HCT116 (cell line): ENCODE measurements around the gene ARHGAP5. TPM values are rescaled to one million over a fixed set of nuclear protein-coding genes. Genes with fewer than 3 reads are reported as not detected.

Source experiments
- ATAC-seq: fragments of 200-7000 bp; cut with Tn5 transposase; 2 replicates; pipeline ENCODE4 v1.9.1; 2020; ENCODE audit warnings: mild to moderate bottlenecking, moderate library complexity
- BruUV-seq: library from RNA; stranded (reverse); fragments of 400-500 nt; replicated peaks from 2 replicates; lab custom pipeline; 2021; lab: Mats Ljungman, UMichigan
- CTCF ChIA-PET: fragments of 300-600 bp; sonication (Branson Sonifier 250); formaldehyde crosslinking; loops from one replicate; lab custom pipeline; 2021; ENCODE audit warnings: antibody characterized with exemption; lab: Charles Lee
- POLR2A ChIA-PET: fragments of 300-600, 350-600 bp; sonication (Branson Sonifier 250); formaldehyde crosslinking; loops from one replicate; lab custom pipeline; 2021; ENCODE audit warnings: antibody characterized with exemption; lab: Charles Lee
- RAD21 ChIA-PET, 2 experiments: fragments of 300-600 bp; sonication (Branson Sonifier 250); formaldehyde crosslinking; loops; one replicate each; lab custom pipeline; 2023; ENCODE audit warnings: low total read pairs in 2 of 2; ENCODE audit not compliant: uncharacterized antibody in 2 of 2, unreplicated experiment in 2 of 2, low non-redundant PET in 1 of 2; lab: Charles Lee
- DNase-seq: peaks from one replicate; pipeline ENCODE4 v3.0.0-alpha.2; 2010; ENCODE audit warnings: low read depth, low spot score
- H2AFZ ChIP-seq: fragments of 200-600 bp; shearing (Covaris generic), sonication (generic); 2 replicates; pipeline ENCODE4 v1.6.1; 2017; ENCODE audit warnings: low read depth, mixed run types, mixed read lengths, antibody characterized with exemption, low read length; ENCODE audit not compliant: poor library complexity, severe bottlenecking
- H3K27ac ChIP-seq: 2 replicates; pipeline ENCODE4 v1.5.1; 2012; ENCODE audit warnings: low read depth, low read length
- H3K27me3 ChIP-seq: fragments of 200-600 bp; sonication (generic); 2 replicates; pipeline ENCODE4 v1.6.1; 2016; ENCODE audit warnings: mixed run types, low read length, mixed read lengths; ENCODE audit not compliant: insufficient read depth
- H3K36me3 ChIP-seq, 2 experiments: fragments of 200-500 bp in 1 of 2; fragments of 200-600 bp in 1 of 2; sonication (Bioruptor generic) in 1 of 2; sonication (generic) in 1 of 2; 2 replicates each; pipeline versions ENCODE4 v1.5.1 to v1.6.1; 2014 to 2016; ENCODE audit warnings: low read length in 2 of 2, inconsistent platforms in 1 of 2, mixed read lengths in 1 of 2, mixed run types in 1 of 2; ENCODE audit not compliant: insufficient read depth in 2 of 2, control insufficient read depth in 1 of 2
- H3K4me1 ChIP-seq, 2 experiments: fragments of 200-600 bp in 1 of 2; sonication (generic) in 1 of 2; 2 replicates each; pipeline versions ENCODE4 v1.5.1 to v1.6.1; 2012 to 2017; ENCODE audit warnings: low read length in 2 of 2, inconsistent platforms in 1 of 2, mild to moderate bottlenecking in 1 of 2, mixed read lengths in 1 of 2, mixed run types in 1 of 2, moderate library complexity in 1 of 2; ENCODE audit not compliant: insufficient read depth in 2 of 2, control insufficient read depth in 1 of 2
- H3K4me2 ChIP-seq: fragments of 200-600 bp; sonication (generic); 2 replicates; pipeline ENCODE4 v1.6.1; 2017; ENCODE audit warnings: mixed run types, low read length, mixed read lengths
- H3K4me3 ChIP-seq, 2 experiments: fragments of 200-600 bp in 1 of 2; sonication (generic) in 1 of 2; replicated peaks in 1 of 2; 2 replicates each; pipeline ENCODE4 v1.5.1; 2011 to 2016; ENCODE audit warnings: low read length in 2 of 2, control low read depth in 1 of 2, low read depth in 1 of 2, mild to moderate bottlenecking in 1 of 2, mixed read lengths in 1 of 2, mixed run types in 1 of 2
- H3K79me2 ChIP-seq: fragments of 200-600 bp; sonication (generic); 2 replicates; pipeline ENCODE4 v1.6.1; 2017; ENCODE audit warnings: mild to moderate bottlenecking, mixed run types, low read length, moderate library complexity, mixed read lengths; ENCODE audit not compliant: insufficient read depth
- H3K9ac ChIP-seq: fragments of 200-600 bp; sonication (generic); 2 replicates; pipeline ENCODE4 v1.6.1; 2016; ENCODE audit warnings: low read length, mixed read lengths
- H3K9me2 ChIP-seq: fragments of 200-600 bp; sonication (generic), shearing (Covaris generic); 2 replicates; pipeline ENCODE4 v1.6.1; 2017; ENCODE audit warnings: mixed run types, mild to moderate bottlenecking, moderate library complexity; ENCODE audit not compliant: insufficient read depth
- H3K9me3 ChIP-seq, 2 experiments: fragments of 200-500 bp in 1 of 2; fragments of 200-600 bp in 1 of 2; sonication (Bioruptor generic) in 1 of 2; sonication (generic) in 1 of 2; 2 replicates each; pipeline ENCODE4 v1.6.1; 2014 to 2017; ENCODE audit warnings: low read length in 2 of 2, mixed read lengths in 2 of 2, inconsistent platforms in 1 of 2, low read depth in 1 of 2, mild to moderate bottlenecking in 1 of 2, mixed run types in 1 of 2, moderate library complexity in 1 of 2; ENCODE audit not compliant: control insufficient read depth in 1 of 2, insufficient read depth in 1 of 2
- H4K20me1 ChIP-seq: fragments of 200-600 bp; sonication (generic), shearing (Covaris generic); 2 replicates; pipeline ENCODE4 v1.6.1; 2017; ENCODE audit warnings: mixed run types, mild to moderate bottlenecking, moderate library complexity; ENCODE audit not compliant: insufficient read depth
- ATF3 ChIP-seq: IDR thresholded peaks from 2 replicates; pipeline ENCODE4 v1.6.1; 2012
- CBX3 ChIP-seq: IDR thresholded peaks from 2 replicates; pipeline ENCODE4 v1.6.1; 2012; ENCODE audit warnings: low read depth
- CEBPB ChIP-seq: IDR thresholded peaks from 2 replicates; pipeline ENCODE4 v1.6.1; 2012; ENCODE audit warnings: low read depth
- EGR1 ChIP-seq: IDR thresholded peaks from 2 replicates; pipeline ENCODE4 v1.6.1; 2012; ENCODE audit warnings: low read depth
- ELF1 ChIP-seq: IDR thresholded peaks from 2 replicates; pipeline ENCODE4 v1.6.1; 2012; ENCODE audit warnings: low read depth, borderline replicate concordance
- EZH2phosphoT487 ChIP-seq: fragments of 200-600 bp; IDR thresholded peaks from 2 replicates; pipeline ENCODE4 v1.6.1; 2018; ENCODE audit warnings: antibody characterized with exemption, borderline replicate concordance
- JUND ChIP-seq: IDR thresholded peaks from 2 replicates; pipeline ENCODE4 v1.6.1; 2012
- MAX ChIP-seq: IDR thresholded peaks from 2 replicates; pipeline ENCODE4 v1.6.1; 2012
- POLR2A ChIP-seq: IDR thresholded peaks from 2 replicates; pipeline ENCODE4 v1.7.0; 2011; ENCODE audit warnings: borderline replicate concordance; ENCODE audit not compliant: insufficient read depth, insufficient read length; ENCODE audit errors: extremely low read depth
- POLR2AphosphoS5 ChIP-seq: IDR thresholded peaks from 2 replicates; pipeline ENCODE4 v1.6.1; 2011; ENCODE audit warnings: mild to moderate bottlenecking, low read depth, low read length, moderate library complexity
- SRF ChIP-seq: IDR thresholded peaks from 2 replicates; pipeline ENCODE4 v1.6.1; 2012; ENCODE audit warnings: low read depth
- TCF7L2 ChIP-seq: IDR thresholded peaks from 2 replicates; pipeline ENCODE4 v1.7.0; 2011; ENCODE audit warnings: borderline replicate concordance, inconsistent platforms; ENCODE audit not compliant: insufficient read depth, insufficient read length; ENCODE audit errors: extremely low read depth
- YY1 ChIP-seq: IDR thresholded peaks from 2 replicates; pipeline ENCODE4 v1.6.1; 2011; ENCODE audit warnings: low read length, low read depth, moderate library complexity, mild to moderate bottlenecking; ENCODE audit not compliant: insufficient replicate concordance; ENCODE audit errors: extremely low read depth
- ZFX ChIP-seq: fragments of 450-650 bp; IDR thresholded peaks from 2 replicates; pipeline ENCODE4 v1.6.1; 2017
- ZNF274 ChIP-seq: fragments of 200-500 bp; sonication (Bioruptor generic); IDR thresholded peaks from 2 replicates; pipeline ENCODE4 v1.6.1; 2014; ENCODE audit warnings: mild to moderate bottlenecking, low read depth, low read length, inconsistent platforms
- intact Hi-C: fragments of 100-400 bp; cut with micrococcal nuclease; formaldehyde crosslinking; loops from 2 replicates; pipeline ENCODE4 v1.10.0; 2022
- total RNA-seq: library from RNA; stranded (reverse); gene quantifications from one replicate; pipeline ENCODE4 v1.2.1, GENCODE V29; 2021; ENCODE audit not compliant: unreplicated experiment
- TF ChIP-seq, protein P1 (sequence below), 3 experiments: fragments of 200-600 bp in 1 of 3; sonication (generic) in 1 of 3; IDR thresholded peaks in 2 of 3; conservative IDR thresholded peaks in 1 of 3; 2 replicates each; pipeline ENCODE4 v1.5.1; 2012 to 2017; ENCODE audit warnings: low read depth in 2 of 3, low read length in 2 of 3, antibody characterized with exemption in 1 of 3, borderline replicate concordance in 1 of 3, control low read depth in 1 of 3, mild to moderate bottlenecking in 1 of 3, mixed read lengths in 1 of 3, mixed run types in 1 of 3, moderate library complexity in 1 of 3; ENCODE audit not compliant: insufficient read depth in 1 of 3
- TF ChIP-seq, protein P2 (sequence below): IDR thresholded peaks from 2 replicates; pipeline ENCODE4 v1.6.1; 2012; ENCODE audit warnings: low read depth

Gene ARHGAP5
- total RNA-seq, 1 experiment from 2014 or later = 66.7 TPM

DNA sequence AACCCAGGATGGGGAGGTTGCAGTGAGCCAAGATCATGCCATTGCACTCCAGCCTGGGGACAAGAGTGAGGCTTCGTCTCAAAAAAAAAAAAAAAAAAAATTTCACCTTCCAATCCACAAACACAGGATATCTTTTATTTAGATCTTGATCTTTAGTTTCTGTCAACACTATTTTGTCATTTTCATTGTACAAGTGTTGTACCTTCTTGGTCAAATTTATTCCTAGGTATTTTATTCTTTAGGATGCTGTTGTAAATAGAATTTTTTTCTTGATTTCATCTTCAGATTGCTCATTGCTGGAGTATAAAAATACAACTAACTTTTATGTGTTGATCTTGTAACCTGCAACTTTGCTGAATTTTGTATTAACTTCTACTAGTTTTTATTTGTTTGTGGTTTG is 60.8 kb downstream of the ARHGAP5 start:
- Histone ChIP-seq H3K9ac (no peak overlapping the region), H2AFZ (no peak overlapping the region), H3K27ac (no peak overlapping the region), H3K27me3 (no peaks in the 10 kb centered on the region), H3K4me3 (no peak overlapping the region), H3K9me3 (peaks cover 0 to 14% of the 10 kb centered on the region in 2 experiments; a peak in 3 of 4 replicates), H3K79me2 (peaks cover 88% of the 10 kb centered on the region), H3K4me2 (no peak overlapping the region), H4K20me1 (peaks cover 9% of the 10 kb centered on the region; the same call in 1 of the 2 replicates), H3K36me3 (peaks cover 0 to 9% of the 10 kb centered on the region in 2 experiments; a peak in 1 of 4 replicates), H3K4me1 (no peaks in the 10 kb centered on the region), H3K9me2 (no peaks in the 10 kb centered on the region)
- ChIA-PET RAD21 (no interaction called here), POLR2A (interaction anchor here (0.5 kb wide), 1 partner anchor 15 kb away, joined by 3 read pairs; no protein-coding TSS in a partner anchor), CTCF (interaction anchor here (0.7 kb wide), 1 partner anchor 567 kb away, joined by 3 read pairs; no protein-coding TSS in a partner anchor)
- ATAC-seq (no peak), DNase-seq (no peak)
- TF ChIP-seq ELF1 (no peak), EGR1 (no peak), POLR2A (no peak), CEBPB (no peak), ATF3 (no peak), ZNF274 (no peak), ZFX (no peak), YY1 (no peak), CBX3 (no peak), JUND (no peak), EZH2phosphoT487 (no peak), TCF7L2 (no peak), SRF (no peak), MAX (no peak), POLR2AphosphoS5 (no peak)
- TF ChIP-seq, protein P1, sequence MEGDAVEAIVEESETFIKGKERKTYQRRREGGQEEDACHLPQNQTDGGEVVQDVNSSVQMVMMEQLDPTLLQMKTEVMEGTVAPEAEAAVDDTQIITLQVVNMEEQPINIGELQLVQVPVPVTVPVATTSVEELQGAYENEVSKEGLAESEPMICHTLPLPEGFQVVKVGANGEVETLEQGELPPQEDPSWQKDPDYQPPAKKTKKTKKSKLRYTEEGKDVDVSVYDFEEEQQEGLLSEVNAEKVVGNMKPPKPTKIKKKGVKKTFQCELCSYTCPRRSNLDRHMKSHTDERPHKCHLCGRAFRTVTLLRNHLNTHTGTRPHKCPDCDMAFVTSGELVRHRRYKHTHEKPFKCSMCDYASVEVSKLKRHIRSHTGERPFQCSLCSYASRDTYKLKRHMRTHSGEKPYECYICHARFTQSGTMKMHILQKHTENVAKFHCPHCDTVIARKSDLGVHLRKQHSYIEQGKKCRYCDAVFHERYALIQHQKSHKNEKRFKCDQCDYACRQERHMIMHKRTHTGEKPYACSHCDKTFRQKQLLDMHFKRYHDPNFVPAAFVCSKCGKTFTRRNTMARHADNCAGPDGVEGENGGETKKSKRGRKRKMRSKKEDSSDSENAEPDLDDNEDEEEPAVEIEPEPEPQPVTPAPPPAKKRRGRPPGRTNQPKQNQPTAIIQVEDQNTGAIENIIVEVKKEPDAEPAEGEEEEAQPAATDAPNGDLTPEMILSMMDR (IDR thresholded peaks at IDR 0.05 in 2 of 3, conservative IDR thresholded peaks at IDR 0.05 in 1 of 3; ENCODE audit: borderline replicate concordance in 1 of 3, insufficient read depth in 1 of 3, low read depth in 2 of 3, low read length in 2 of 3) = no peak
- TF ChIP-seq, protein P2, sequence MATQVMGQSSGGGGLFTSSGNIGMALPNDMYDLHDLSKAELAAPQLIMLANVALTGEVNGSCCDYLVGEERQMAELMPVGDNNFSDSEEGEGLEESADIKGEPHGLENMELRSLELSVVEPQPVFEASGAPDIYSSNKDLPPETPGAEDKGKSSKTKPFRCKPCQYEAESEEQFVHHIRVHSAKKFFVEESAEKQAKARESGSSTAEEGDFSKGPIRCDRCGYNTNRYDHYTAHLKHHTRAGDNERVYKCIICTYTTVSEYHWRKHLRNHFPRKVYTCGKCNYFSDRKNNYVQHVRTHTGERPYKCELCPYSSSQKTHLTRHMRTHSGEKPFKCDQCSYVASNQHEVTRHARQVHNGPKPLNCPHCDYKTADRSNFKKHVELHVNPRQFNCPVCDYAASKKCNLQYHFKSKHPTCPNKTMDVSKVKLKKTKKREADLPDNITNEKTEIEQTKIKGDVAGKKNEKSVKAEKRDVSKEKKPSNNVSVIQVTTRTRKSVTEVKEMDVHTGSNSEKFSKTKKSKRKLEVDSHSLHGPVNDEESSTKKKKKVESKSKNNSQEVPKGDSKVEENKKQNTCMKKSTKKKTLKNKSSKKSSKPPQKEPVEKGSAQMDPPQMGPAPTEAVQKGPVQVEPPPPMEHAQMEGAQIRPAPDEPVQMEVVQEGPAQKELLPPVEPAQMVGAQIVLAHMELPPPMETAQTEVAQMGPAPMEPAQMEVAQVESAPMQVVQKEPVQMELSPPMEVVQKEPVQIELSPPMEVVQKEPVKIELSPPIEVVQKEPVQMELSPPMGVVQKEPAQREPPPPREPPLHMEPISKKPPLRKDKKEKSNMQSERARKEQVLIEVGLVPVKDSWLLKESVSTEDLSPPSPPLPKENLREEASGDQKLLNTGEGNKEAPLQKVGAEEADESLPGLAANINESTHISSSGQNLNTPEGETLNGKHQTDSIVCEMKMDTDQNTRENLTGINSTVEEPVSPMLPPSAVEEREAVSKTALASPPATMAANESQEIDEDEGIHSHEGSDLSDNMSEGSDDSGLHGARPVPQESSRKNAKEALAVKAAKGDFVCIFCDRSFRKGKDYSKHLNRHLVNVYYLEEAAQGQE = no peak
- intact Hi-C loops = no loop called here
- no TSS peak for BruUV-seq
